ENCODE data around the gene CCNI.

DNA sequence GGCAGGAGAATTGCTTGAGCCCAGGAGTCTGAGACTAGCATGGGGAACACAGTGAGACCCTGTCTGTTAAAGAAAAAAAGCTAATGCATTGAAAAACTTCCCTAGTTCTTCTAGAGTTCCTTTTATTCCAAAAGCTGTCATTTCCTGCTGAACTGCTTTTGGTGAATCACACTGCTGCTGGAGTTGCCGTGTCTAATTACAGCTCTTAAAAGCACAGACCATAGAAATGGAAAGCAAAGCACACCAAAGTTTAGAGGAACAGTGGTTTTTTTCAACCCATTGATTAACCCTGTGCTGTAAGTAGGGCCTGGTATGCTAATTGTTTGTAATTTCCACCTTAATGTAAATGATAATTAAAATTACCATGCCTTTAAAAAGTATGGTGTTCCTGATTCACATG, 73.9 kb downstream of the CCNI start:
- TF ChIP-seq, protein P1, sequence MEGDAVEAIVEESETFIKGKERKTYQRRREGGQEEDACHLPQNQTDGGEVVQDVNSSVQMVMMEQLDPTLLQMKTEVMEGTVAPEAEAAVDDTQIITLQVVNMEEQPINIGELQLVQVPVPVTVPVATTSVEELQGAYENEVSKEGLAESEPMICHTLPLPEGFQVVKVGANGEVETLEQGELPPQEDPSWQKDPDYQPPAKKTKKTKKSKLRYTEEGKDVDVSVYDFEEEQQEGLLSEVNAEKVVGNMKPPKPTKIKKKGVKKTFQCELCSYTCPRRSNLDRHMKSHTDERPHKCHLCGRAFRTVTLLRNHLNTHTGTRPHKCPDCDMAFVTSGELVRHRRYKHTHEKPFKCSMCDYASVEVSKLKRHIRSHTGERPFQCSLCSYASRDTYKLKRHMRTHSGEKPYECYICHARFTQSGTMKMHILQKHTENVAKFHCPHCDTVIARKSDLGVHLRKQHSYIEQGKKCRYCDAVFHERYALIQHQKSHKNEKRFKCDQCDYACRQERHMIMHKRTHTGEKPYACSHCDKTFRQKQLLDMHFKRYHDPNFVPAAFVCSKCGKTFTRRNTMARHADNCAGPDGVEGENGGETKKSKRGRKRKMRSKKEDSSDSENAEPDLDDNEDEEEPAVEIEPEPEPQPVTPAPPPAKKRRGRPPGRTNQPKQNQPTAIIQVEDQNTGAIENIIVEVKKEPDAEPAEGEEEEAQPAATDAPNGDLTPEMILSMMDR (IDR thresholded peaks at IDR 0.05), result no peak
- no peak for TF ChIP-seq POLR2A (IDR thresholded peaks at IDR 0.05)
